NCI-H526 treated with DMSO at 0.1 percent for 48 hours (cell line): ENCODE measurements around the gene ZBTB43.
A peak's percentile ranks its signal among the peaks of the same experiment; 100 is the strongest.

ENCODE experiments used
- DNase-seq: peaks from one replicate; lab custom pipeline; 2025; lab: John Stamatoyannopoulos, UW

The ZBTB43 gene

GRCh38 chr9:126830827-126831226, 26.0 kb downstream of the ZBTB43 start:
- no peak for DNase-seq

GRCh38 chr9:126832440-126832839, 27.6 kb downstream of the ZBTB43 start:
- no peak for DNase-seq

GRCh38 chr9:126833020-126833419, 28.2 kb downstream of the ZBTB43 start:
- DNase-seq, result no peak

GRCh38 chr9:126833710-126834345, 29.0 kb downstream of the ZBTB43 start:
- DNase-seq, result peak; percentile 40

GRCh38 chr9:126834672-126835071, 29.8 kb downstream of the ZBTB43 start:
- DNase-seq, result no peak

GRCh38 chr9:126836216-126836615, 31.4 kb downstream of the ZBTB43 start:
- DNase-seq, result no peak

- no peak for DNase-seq
Measured at GRCh38 chr9:126838055-126838811, 33.4 kb downstream of the ZBTB43 start.

GRCh38 chr9:126838895-126839294, 34.1 kb downstream of the ZBTB43 start:
- no peak for DNase-seq

- no peak for DNase-seq
Measured at GRCh38 chr9:126839301-126839700, 34.5 kb downstream of the ZBTB43 start.

GRCh38 chr9:126842220-126842842, 37.5 kb downstream of the ZBTB43 start:
- no peak for DNase-seq

- DNase-seq, result no peak
Measured at GRCh38 chr9:126842977-126843799, 38.3 kb downstream of the ZBTB43 start.

- no peak for DNase-seq
Measured at GRCh38 chr9:126844085-126844484, 39.2 kb downstream of the ZBTB43 start.

GRCh38 chr9:126847051-126847450, 42.2 kb downstream of the ZBTB43 start:
- DNase-seq, result no peak

- DNase-seq, result no peak
Measured at GRCh38 chr9:126849591-126850225, 44.9 kb downstream of the ZBTB43 start.

- DNase-seq, result no peak
Measured at GRCh38 chr9:126851286-126851880, 46.5 kb downstream of the ZBTB43 start.

- DNase-seq, result no peak
Measured at GRCh38 chr9:126852086-126852688, 47.3 kb downstream of the ZBTB43 start.

GRCh38 chr9:126853667-126854066, 48.8 kb downstream of the ZBTB43 start:
- no peak for DNase-seq

- DNase-seq, result no peak
Measured at GRCh38 chr9:126854734-126855133, 49.9 kb downstream of the ZBTB43 start.

- DNase-seq, result no peak
Measured at GRCh38 chr9:126856326-126856877, 51.6 kb downstream of the ZBTB43 start.

- DNase-seq, result no peak
Measured at GRCh38 chr9:126857261-126857960, 52.6 kb downstream of the ZBTB43 start.
